IPS-18c (cell line): Measurements from ENCODE around the gene MPPED2.

Experiments used
- H3K4me3 ChIP-seq: 2 replicates; pipeline ENCODE4 v1.7.0; 2013; ENCODE audit warnings: low read depth, mild to moderate bottlenecking, low read length, moderate library complexity; ENCODE audit not compliant: insufficient read depth
- H3K9me3 ChIP-seq: one replicate; pipeline ENCODE4 v1.6.1; 2013; ENCODE audit warnings: mild to moderate bottlenecking, low read length, moderate library complexity; ENCODE audit not compliant: control insufficient read depth, insufficient read depth

MPPED2 gene

GRCh38 chr11:30509364-30509763, 76.8 kb downstream of the MPPED2 start:
- Histone ChIP-seq H3K4me3 (no peak overlapping the region), H3K9me3 (no peaks in the 10 kb centered on the region)

GRCh38 chr11:30508594-30508993, 77.6 kb downstream of the MPPED2 start:
- no peaks in the 10 kb centered on the region for H3K9me3 ChIP-seq
- no peak overlapping the region for H3K4me3 ChIP-seq

GRCh38 chr11:30505603-30506002, 80.5 kb downstream of the MPPED2 start:
- H3K4me3 ChIP-seq = no peak overlapping the region
- H3K9me3 ChIP-seq = no peaks in the 10 kb centered on the region

GRCh38 chr11:30504468-30504867, 81.7 kb downstream of the MPPED2 start:
- no peaks in the 10 kb centered on the region for H3K9me3 ChIP-seq
- no peak overlapping the region for H3K4me3 ChIP-seq

- no peak overlapping the region for H3K4me3 ChIP-seq
These were observed 83.0 kb downstream of the MPPED2 start for GRCh38 chr11:30503156-30503555.

GRCh38 chr11:30502305-30502704, 83.8 kb downstream of the MPPED2 start:
- Histone ChIP-seq H3K4me3 (no peak overlapping the region), H3K9me3 (no peaks in the 10 kb centered on the region)

More at GRCh38 chr11:30503156-30503555, 83.0 kb downstream of the MPPED2 start:
- no peaks in the 10 kb centered on the region for H3K9me3 ChIP-seq

- no peaks in the 10 kb centered on the region for H3K9me3 ChIP-seq
- H3K4me3 ChIP-seq = no peak overlapping the region
These were observed 84.4 kb downstream of the MPPED2 start for GRCh38 chr11:30501744-30502143.

GRCh38 chr11:30499940-30500339, 86.2 kb downstream of the MPPED2 start:
- Histone ChIP-seq H3K9me3 (no peaks in the 10 kb centered on the region), H3K4me3 (no peak overlapping the region)

- Histone ChIP-seq H3K4me3 (no peak overlapping the region), H3K9me3 (no peaks in the 10 kb centered on the region)
These were observed 88.6 kb downstream of the MPPED2 start for GRCh38 chr11:30497600-30497999.

GRCh38 chr11:30496935-30497334, 89.2 kb downstream of the MPPED2 start:
- H3K9me3 ChIP-seq = no peaks in the 10 kb centered on the region

GRCh38 chr11:30495437-30495836, 90.7 kb downstream of the MPPED2 start:
- Histone ChIP-seq H3K9me3 (no peaks in the 10 kb centered on the region), H3K4me3 (no peak overlapping the region)

More at GRCh38 chr11:30496935-30497334, 89.2 kb downstream of the MPPED2 start:
- no peak overlapping the region for H3K4me3 ChIP-seq

GRCh38 chr11:30489511-30489910, 96.6 kb downstream of the MPPED2 start:
- Histone ChIP-seq H3K9me3 (no peaks in the 10 kb centered on the region), H3K4me3 (no peak overlapping the region)

- Histone ChIP-seq H3K4me3 (no peak overlapping the region), H3K9me3 (no peaks in the 10 kb centered on the region)
These were observed 97.1 kb downstream of the MPPED2 start for GRCh38 chr11:30489076-30489475.

GRCh38 chr11:30488304-30488998, 97.7 kb downstream of the MPPED2 start:
- H3K4me3 ChIP-seq = no peak overlapping the region
- H3K9me3 ChIP-seq = no peaks in the 10 kb centered on the region

GRCh38 chr11:30487200-30487898, 98.8 kb downstream of the MPPED2 start:
- H3K4me3 ChIP-seq = no peak overlapping the region
- H3K9me3 ChIP-seq = no peaks in the 10 kb centered on the region

GRCh38 chr11:30485756-30486155, 100.4 kb downstream of the MPPED2 start:
- H3K9me3 ChIP-seq = no peaks in the 10 kb centered on the region
- no peak overlapping the region for H3K4me3 ChIP-seq

- Histone ChIP-seq H3K9me3 (no peaks in the 10 kb centered on the region), H3K4me3 (no peak overlapping the region)
These were observed 100.9 kb downstream of the MPPED2 start for GRCh38 chr11:30485222-30485621.

- H3K4me3 ChIP-seq = no peak overlapping the region
- no peaks in the 10 kb centered on the region for H3K9me3 ChIP-seq
These were observed 103.1 kb downstream of the MPPED2 start for GRCh38 chr11:30483056-30483455.
